ENCODE results near the gene RPS6KC1.

Gene RPS6KC1

GRCh38 chr1:213291526-213291925 lies 240.5 kb downstream of the RPS6KC1 start:
- TF ChIP-seq, protein P1, sequence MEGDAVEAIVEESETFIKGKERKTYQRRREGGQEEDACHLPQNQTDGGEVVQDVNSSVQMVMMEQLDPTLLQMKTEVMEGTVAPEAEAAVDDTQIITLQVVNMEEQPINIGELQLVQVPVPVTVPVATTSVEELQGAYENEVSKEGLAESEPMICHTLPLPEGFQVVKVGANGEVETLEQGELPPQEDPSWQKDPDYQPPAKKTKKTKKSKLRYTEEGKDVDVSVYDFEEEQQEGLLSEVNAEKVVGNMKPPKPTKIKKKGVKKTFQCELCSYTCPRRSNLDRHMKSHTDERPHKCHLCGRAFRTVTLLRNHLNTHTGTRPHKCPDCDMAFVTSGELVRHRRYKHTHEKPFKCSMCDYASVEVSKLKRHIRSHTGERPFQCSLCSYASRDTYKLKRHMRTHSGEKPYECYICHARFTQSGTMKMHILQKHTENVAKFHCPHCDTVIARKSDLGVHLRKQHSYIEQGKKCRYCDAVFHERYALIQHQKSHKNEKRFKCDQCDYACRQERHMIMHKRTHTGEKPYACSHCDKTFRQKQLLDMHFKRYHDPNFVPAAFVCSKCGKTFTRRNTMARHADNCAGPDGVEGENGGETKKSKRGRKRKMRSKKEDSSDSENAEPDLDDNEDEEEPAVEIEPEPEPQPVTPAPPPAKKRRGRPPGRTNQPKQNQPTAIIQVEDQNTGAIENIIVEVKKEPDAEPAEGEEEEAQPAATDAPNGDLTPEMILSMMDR (IDR thresholded peaks at IDR 0.05) = no peak

DNA sequence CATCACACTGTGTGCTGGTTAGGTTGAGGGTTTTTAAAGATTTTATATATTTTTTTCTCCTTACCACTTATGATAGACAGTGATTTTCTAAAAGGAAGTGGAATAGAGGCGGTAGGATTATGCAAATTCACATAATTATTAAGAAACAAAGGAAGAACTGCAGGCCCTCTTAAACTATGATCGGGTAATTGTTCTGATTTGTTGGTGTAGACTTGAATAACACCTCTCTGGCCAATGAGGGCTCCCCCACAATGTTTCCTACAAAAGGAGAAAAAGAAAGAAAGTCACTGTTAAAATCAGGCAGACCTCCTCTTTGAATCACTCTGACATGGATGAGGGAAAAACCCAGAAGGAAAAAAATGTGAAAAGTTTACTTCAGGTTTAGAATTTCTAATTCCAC lies 241.6 kb downstream of the RPS6KC1 start:
- TF ChIP-seq, protein P1 (IDR thresholded peaks at IDR 0.05) = no peak

DNA sequence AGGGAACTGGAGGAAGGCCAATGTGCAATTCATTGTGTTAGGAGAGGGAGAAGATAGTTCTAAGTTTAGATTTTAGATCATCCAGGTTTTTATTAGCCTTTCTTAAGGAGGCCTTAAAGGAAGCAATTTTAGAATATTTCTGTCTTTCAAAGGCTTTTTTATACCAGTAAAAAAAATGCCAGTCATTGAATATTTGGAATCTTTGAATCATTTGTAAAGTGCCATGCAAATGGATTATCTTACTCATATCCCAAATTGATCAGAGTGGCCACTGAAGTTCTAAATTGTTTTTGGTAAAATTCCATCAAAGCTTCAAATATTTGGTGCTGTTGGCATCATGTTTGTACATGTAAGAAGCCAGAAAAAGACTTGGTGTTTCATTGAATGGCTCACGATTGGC lies 244.8 kb downstream of the RPS6KC1 start:
- TF ChIP-seq, protein P1 (IDR thresholded peaks at IDR 0.05) = no peak

DNA sequence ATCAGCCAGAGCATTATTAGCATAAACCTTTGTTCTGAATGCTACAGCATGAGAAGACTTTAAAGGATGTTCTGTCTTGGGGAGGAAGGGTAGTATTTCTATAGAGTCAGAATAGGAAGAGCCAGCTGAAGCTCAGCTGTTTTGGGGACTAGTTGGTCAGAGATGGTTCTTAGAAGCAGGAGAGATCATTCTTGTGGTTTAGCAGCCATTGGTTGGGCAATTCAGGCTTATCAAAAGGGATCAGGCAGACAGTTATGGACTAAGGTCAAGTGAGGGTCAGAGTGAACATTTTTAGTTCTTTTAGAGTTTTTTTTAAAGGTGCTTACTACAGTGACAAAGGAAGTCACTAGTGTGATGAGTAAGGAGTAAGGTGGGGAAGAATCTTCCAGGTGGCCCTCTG lies 245.5 kb downstream of the RPS6KC1 start:
- TF ChIP-seq, protein P1 (IDR thresholded peaks at IDR 0.05) = no peak

DNA sequence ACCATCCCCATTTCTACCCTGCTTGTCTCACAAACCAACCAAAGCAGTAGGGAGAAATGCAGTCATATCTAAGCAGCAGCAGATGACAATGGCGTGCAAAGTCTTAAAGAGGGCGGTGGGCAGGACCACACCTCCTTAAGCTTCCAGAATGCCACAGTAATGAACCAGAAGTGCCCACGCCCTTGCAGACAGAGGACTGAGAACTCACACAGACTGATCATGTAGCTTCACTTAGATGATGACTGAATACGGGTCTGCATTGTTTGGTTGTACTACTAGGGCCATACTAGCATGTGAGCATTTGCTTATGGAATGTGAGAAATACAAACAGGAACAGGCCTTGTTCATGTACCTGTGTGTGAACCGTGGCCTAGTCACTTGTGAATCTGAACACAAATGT lies 246.0 kb downstream of the RPS6KC1 start:
- TF ChIP-seq, protein P1 (IDR thresholded peaks at IDR 0.05) = no peak

DNA sequence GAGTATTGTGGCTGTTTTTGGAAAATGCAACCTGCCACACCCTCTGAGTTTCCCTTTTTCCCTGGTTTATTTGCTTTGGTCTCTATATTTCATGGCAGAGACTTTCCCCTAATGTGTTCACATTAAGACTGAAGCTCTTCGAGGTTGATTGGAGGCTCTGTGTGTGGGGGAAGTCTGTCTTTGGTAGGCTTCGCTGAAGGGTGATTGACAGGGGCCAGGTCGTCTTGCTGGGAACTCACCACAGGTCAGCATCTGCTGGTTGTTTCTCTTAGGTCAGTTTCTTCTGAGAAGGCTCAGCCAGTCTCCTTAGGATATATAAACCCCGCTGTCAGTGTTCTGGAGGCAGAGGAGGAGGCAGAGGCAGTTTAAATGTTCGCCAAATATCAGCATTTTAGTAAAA lies 249.4 kb downstream of the RPS6KC1 start:
- TF ChIP-seq, protein P1 (IDR thresholded peaks at IDR 0.05) = no peak

DNA sequence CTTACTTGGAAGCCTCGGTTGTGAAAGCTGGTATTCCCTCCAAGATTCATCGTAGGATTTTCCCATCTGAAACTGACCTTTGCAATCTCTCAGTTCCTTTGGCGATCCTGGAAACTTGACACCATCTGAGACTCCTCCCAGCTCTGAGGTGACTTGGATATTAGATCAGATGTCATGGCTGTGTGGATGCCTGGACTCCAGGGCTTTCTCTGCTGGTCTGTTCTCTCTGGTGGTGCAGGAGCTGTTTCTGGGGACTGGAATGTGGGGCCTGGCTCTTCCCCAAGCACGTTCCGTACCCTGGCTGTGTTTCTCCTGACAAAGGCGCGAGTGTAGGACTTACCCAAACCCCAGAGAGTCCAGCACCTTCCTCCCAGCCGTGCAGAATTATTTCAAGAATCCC lies 252.2 kb downstream of the RPS6KC1 start:
- TF ChIP-seq, protein P1 (IDR thresholded peaks at IDR 0.05) = no peak

DNA sequence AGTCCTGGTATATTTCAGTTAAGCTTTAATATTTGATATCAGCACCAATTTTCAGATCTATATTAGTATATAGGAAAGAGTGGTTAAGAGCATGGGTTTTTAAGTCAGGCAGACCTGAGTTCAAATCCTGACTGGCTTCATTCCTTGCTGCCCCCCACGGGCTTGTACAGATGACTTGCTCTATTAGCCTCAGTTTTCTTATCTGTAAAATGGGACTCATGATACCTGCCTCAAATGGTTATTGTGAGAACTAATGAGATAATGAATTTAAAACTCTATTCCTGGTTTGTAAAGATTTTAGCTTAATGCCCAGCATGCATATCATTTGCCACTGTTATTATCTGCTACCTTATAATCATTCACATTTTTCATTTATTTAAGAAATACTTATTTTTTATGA lies 264.5 kb downstream of the RPS6KC1 start:
- TF ChIP-seq, protein P1 (IDR thresholded peaks at IDR 0.05) = no peak
